Psoas muscle (tissue), 8 donors: Measurements from ENCODE around the gene ST3GAL4. TPM values are rescaled to one million over a fixed set of nuclear protein-coding genes. Genes with fewer than 3 reads are reported as not detected.

ENCODE experiments used
- ATAC-seq, 4 donors: fragments of 200-7000 bp; cut with Tn5 transposase; one replicate each; pipeline ENCODE4 v1.9.1; 2020; ENCODE audit warnings: moderate library complexity in 3 of 4, mild to moderate bottlenecking in 2 of 4
- DNase-seq, 2 donors: peaks; one replicate each; pipeline ENCODE4 v3.0.0-alpha.2; 2020
- H3K27ac ChIP-seq: fragments of 200-600 bp; one replicate; pipeline ENCODE4 v1.8.0; 2022
- H3K27me3 ChIP-seq, 3 donors: fragments of 200-600 bp in 1 of 3; one replicate each; pipeline versions ENCODE4 v1.6.1 to v1.8.0; 2013 to 2022; ENCODE audit warnings: low read length in 2 of 3, mild to moderate bottlenecking in 2 of 3, moderate library complexity in 1 of 3; ENCODE audit not compliant: insufficient read depth in 3 of 3
- H3K36me3 ChIP-seq, 2 donors: fragments of 200-600 bp in 1 of 2; one replicate each; pipeline versions ENCODE4 v1.6.1 to v1.8.0; 2013 to 2022; ENCODE audit warnings: low read depth in 1 of 2, mild to moderate bottlenecking in 1 of 2, moderate library complexity in 1 of 2; ENCODE audit not compliant: insufficient read depth in 1 of 2
- H3K4me1 ChIP-seq: fragments of 200-600 bp; one replicate; pipeline ENCODE4 v1.8.0; 2022
- H3K4me3 ChIP-seq: fragments of 200-600 bp; one replicate; pipeline ENCODE4 v1.8.0; 2022; ENCODE audit warnings: mild to moderate bottlenecking
- H3K9me3 ChIP-seq: fragments of 200-600 bp; one replicate; pipeline ENCODE4 v1.8.0; 2022
- WGBS, 3 donors: extraction: QIAGEN DNeasy Blood & Tissue Kit; methylation state at CpG; one replicate each; pipeline versions ENCODE4 v1.1.6 to v1.1.7; 2013; 5-methylcytosine and 5-hydroxymethylcytosine counted together
- intact Hi-C, 2 donors: fragments of 100-400 bp; cut with DNase I; formaldehyde crosslinking; loops; one replicate each; pipeline versions ENCODE4 v1.11.0 to v1.14.2; 2022
- polyA plus RNA-seq, 3 donors: library from polyadenylated mRNA; stranded (reverse); fragments of 200-250 nt; gene quantifications; one replicate each; pipeline ENCODE4 v1.2.3, GENCODE V29; 2013
- total RNA-seq, 4 donors: library from RNA; stranded (reverse); fragmentation: NEBNext Ultra II Directional in 2 of 4; extraction: Animal tissue kit (Norgen Biotek cat#: 25700) in 2 of 4; gene quantifications; one replicate each; pipeline versions ENCODE4 v1.2.1 to v1.2.4, GENCODE V29; 2021 to 2023
- TF ChIP-seq, protein P1 (sequence below): fragments of 200-600 bp; IDR thresholded peaks from one replicate; pipeline ENCODE4 v1.8.0; 2022; ENCODE audit warnings: antibody characterized with exemption
- donor health status: healthy with polysubstance abuse.
- donor health status: DM: no; HTN: no; CAD: no; lungs with moderate emphysema.
- donor health status: Bipolar disorder and iron deficiency.
- donor health status: healthy.
- donor health status: DM: yes; HTN: yes; CAD: no.
- donor health status: DM: no; HTN: no; CAD: no.
- donor health status: DM: no; HTN: no; CAD: no.
- donor health status: DM: yes; HTN: yes; CAD: no.

Gene ST3GAL4
- total and polyA plus RNA-seq, 7 donors: 3.5 to 9.3 (median 4.7) TPM

- intact Hi-C loops: no loop called here
- TF ChIP-seq, protein P1, sequence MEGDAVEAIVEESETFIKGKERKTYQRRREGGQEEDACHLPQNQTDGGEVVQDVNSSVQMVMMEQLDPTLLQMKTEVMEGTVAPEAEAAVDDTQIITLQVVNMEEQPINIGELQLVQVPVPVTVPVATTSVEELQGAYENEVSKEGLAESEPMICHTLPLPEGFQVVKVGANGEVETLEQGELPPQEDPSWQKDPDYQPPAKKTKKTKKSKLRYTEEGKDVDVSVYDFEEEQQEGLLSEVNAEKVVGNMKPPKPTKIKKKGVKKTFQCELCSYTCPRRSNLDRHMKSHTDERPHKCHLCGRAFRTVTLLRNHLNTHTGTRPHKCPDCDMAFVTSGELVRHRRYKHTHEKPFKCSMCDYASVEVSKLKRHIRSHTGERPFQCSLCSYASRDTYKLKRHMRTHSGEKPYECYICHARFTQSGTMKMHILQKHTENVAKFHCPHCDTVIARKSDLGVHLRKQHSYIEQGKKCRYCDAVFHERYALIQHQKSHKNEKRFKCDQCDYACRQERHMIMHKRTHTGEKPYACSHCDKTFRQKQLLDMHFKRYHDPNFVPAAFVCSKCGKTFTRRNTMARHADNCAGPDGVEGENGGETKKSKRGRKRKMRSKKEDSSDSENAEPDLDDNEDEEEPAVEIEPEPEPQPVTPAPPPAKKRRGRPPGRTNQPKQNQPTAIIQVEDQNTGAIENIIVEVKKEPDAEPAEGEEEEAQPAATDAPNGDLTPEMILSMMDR: no peak
- WGBS, 3 donors: 95 to 97% (median 96%) methylated on average over 15 to 16 of the region's 16 CpGs
Observed at GRCh38 chr11:126343051-126343450, 12.4 kb upstream of the ST3GAL4 start.

GRCh38 chr11:126344141-126345080 is 11.1 kb upstream of the ST3GAL4 start:
- H3K4me1 ChIP-seq: peaks cover 45% of the 10 kb centered on the region
- 88 to 93% (median 89%) methylated on average over 11 of the region's 11 CpGs for WGBS, 3 donors
- no peaks in the 10 kb centered on the region for H3K27me3 ChIP-seq
- no peaks in the 10 kb centered on the region for H3K9me3 ChIP-seq
- intact Hi-C loops: no loop called here
- ATAC-seq (no peak), DNase-seq (peak in 1 of 2 donors; percentile 26)
- peaks cover 2 to 31% of the 10 kb centered on the region in 2 donors for H3K36me3 ChIP-seq
- no peak overlapping the region for H3K4me3 ChIP-seq
- TF ChIP-seq, protein P1: no peak
- no peak overlapping the region for H3K27ac ChIP-seq

More at GRCh38 chr11:126343051-126343450, 12.4 kb upstream of the ST3GAL4 start:
- Histone ChIP-seq H3K4me3 (no peak overlapping the region), H3K4me1 (peaks cover 33% of the 10 kb centered on the region), H3K27ac (no peak overlapping the region), H3K36me3 (peaks cover 2 to 38% of the 10 kb centered on the region in 2 donors), H3K27me3 (no peaks in the 10 kb centered on the region), H3K9me3 (no peaks in the 10 kb centered on the region)
- DNase-seq (peak in 1 of 2 donors; percentile 39), ATAC-seq (no peak)

GRCh38 chr11:126345283-126345682 is 10.2 kb upstream of the ST3GAL4 start:
- no peak overlapping the region for H3K27ac ChIP-seq
- intact Hi-C loops: no loop called here
- DNase-seq: no peak
- no peaks in the 10 kb centered on the region for H3K27me3 ChIP-seq
- 95 to 98% (median 96%) methylated on average over 16 of the region's 16 CpGs for WGBS, 3 donors
- peaks cover 43% of the 10 kb centered on the region for H3K4me1 ChIP-seq
- TF ChIP-seq, protein P1: no peak
- no peak for ATAC-seq
- H3K4me3 ChIP-seq: no peak overlapping the region
- peaks cover 2 to 28% of the 10 kb centered on the region in 2 donors for H3K36me3 ChIP-seq
- no peaks in the 10 kb centered on the region for H3K9me3 ChIP-seq

GRCh38 chr11:126345759-126346585 is 9.5 kb upstream of the ST3GAL4 start:
- Histone ChIP-seq H3K4me3 (no peak overlapping the region), H3K36me3 (peaks cover 2 to 28% of the 10 kb centered on the region in 2 donors), H3K27ac (peak overlapping the region; percentile 44), H3K4me1 (peaks cover 36% of the 10 kb centered on the region), H3K27me3 (no peaks in the 10 kb centered on the region), H3K9me3 (no peaks in the 10 kb centered on the region)
- 81 to 86% (median 81%) methylated on average over 17 of the region's 17 CpGs for whole genome bisulfite sequencing, 3 donors
- DNase-seq (peak; percentile 60 to 70), ATAC-seq (no peak)
- TF ChIP-seq, protein P1: no peak
- intact Hi-C loops: no loop called here
